K562 (cell line): ENCODE measurements around the gene ZNF48. TPM values are rescaled to one million over a fixed set of nuclear protein-coding genes. Genes with fewer than 3 reads are reported as not detected.
A peak's percentile ranks its signal among the peaks of the same experiment; 100 is the strongest.

Experiments used
- CHD4 ChIP-seq: fragments of 200-600 bp; sonication (generic); IDR thresholded peaks from 3 replicates; pipeline ENCODE4 v1.6.1; 2012; ENCODE audit warnings: low read depth, mild to moderate bottlenecking, mixed read lengths, low read length, inconsistent platforms; ENCODE audit not compliant: insufficient read depth, insufficient replicate concordance, poor library complexity, severe bottlenecking
- DDX20 ChIP-seq: fragments of 450-650 bp; IDR thresholded peaks from 2 replicates; pipeline ENCODE4 v1.6.1; 2016; ENCODE audit warnings: missing genetic modification characterization, low read depth, mild to moderate bottlenecking, missing compliant biosample characterization, moderate library complexity
- E2F3 ChIP-seq: fragments of 250-450 bp; sonication (Bioruptor Pico); IDR thresholded peaks from 2 replicates; pipeline ENCODE4 v1.4.0; 2020; ENCODE audit warnings: mild to moderate bottlenecking
- FIP1L1 ChIP-seq: fragments of 200-400 bp; formaldehyde crosslinking; IDR thresholded peaks from 2 replicates; pipeline ENCODE4 v1.6.1; 2018; ENCODE audit warnings: mild to moderate bottlenecking, low read depth, low read length; ENCODE audit not compliant: poor library complexity, severe bottlenecking
- FOXJ2 ChIP-seq: fragments of 200-800 bp; sonication (Bioruptor generic); IDR thresholded peaks from 2 replicates; pipeline ENCODE4 v1.6.1; 2016; ENCODE audit warnings: missing genetic modification characterization, missing compliant biosample characterization
- GABPA ChIP-seq: fragments of 200-800 bp; sonication (Bioruptor generic); conservative IDR thresholded peaks from 2 replicates; pipeline ENCODE4 v1.6.1; 2016; ENCODE audit warnings: low read depth, missing genetic modification characterization, missing compliant biosample characterization
- HNRNPL ChIP-seq: fragments of 200-400 bp; formaldehyde crosslinking; IDR thresholded peaks from 2 replicates; pipeline ENCODE4 v1.6.1; 2017; ENCODE audit warnings: low read depth, mild to moderate bottlenecking, low read length
- IFI16 ChIP-seq: fragments of 250-450 bp; sonication (Bioruptor Pico); IDR thresholded peaks from 2 replicates; pipeline ENCODE4 v2.1.2; 2022; ENCODE audit warnings: mild to moderate bottlenecking, inconsistent platforms
- KDM1A ChIP-seq, 2 experiments: fragments of 450-650 bp; IDR thresholded peaks; 2 replicates each; pipeline ENCODE4 v1.6.1; 2016; ENCODE audit warnings: mild to moderate bottlenecking in 2 of 2
- KLF10 ChIP-seq: fragments of 250-450 bp; sonication (Bioruptor Pico); IDR thresholded peaks from 2 replicates; pipeline ENCODE4 v1.6.1; 2021; ENCODE audit warnings: matching md5 sums
- MYC ChIP-seq, 2 experiments: fragments of 250-450 bp in 1 of 2; sonication (Bioruptor Pico) in 1 of 2; IDR thresholded peaks; 2 replicates each; pipeline versions ENCODE4 v1.5.1 to v1.6.1; 2012 to 2021; ENCODE audit warnings: low read depth in 2 of 2, borderline replicate concordance in 1 of 2, improper control_type of control experiment in 1 of 2, low read length in 1 of 2, mild to moderate bottlenecking in 1 of 2, moderate library complexity in 1 of 2
- NCOR1 ChIP-seq: fragments of 450-650 bp; IDR thresholded peaks from 2 replicates; pipeline ENCODE4 v1.6.1; 2016; ENCODE audit warnings: mild to moderate bottlenecking, moderate library complexity
- PHB ChIP-seq: fragments of 250-450 bp; sonication (Bioruptor Pico); IDR thresholded peaks from 2 replicates; pipeline ENCODE4 v1.5.0; 2021
- POLR2B ChIP-seq: fragments of 450-650 bp; IDR thresholded peaks from 2 replicates; pipeline ENCODE4 v1.6.1; 2018; ENCODE audit warnings: low read depth; ENCODE audit not compliant: partially characterized antibody
- TRIM28 ChIP-seq: fragments of 450-650 bp; IDR thresholded peaks from 2 replicates; pipeline ENCODE4 v1.6.1; 2017
- ZNF165 ChIP-seq: fragments of 250-450 bp; sonication (Bioruptor Pico); IDR thresholded peaks from 2 replicates; pipeline ENCODE4 v1.4.0; 2020; ENCODE audit warnings: borderline replicate concordance
- ZNF232 ChIP-seq: sonication (generic); formaldehyde crosslinking; IDR thresholded peaks from 2 replicates; pipeline ENCODE4 v1.8.0; 2022; ENCODE audit warnings: mild to moderate bottlenecking, missing genetic modification reagents
- ZNF57 ChIP-seq: fragments of 450-650 bp; formaldehyde crosslinking; IDR thresholded peaks from 2 replicates; pipeline ENCODE4 v1.4.0; 2020; ENCODE audit warnings: mild to moderate bottlenecking, moderate library complexity
- ZSCAN29 ChIP-seq: fragments of 450-650 bp; IDR thresholded peaks from 2 replicates; pipeline ENCODE4 v1.6.1; 2017
- polyA plus RNA-seq, 8 experiments: library from polyadenylated mRNA; depleted of rRNA in 4 of 8; stranded (reverse) in 5 of 8; unstranded in 3 of 8; fragments of >200 nt; fragmentation: Nextera tagmentation in 2 of 8; fragmentation: Illumina TruSeq in 1 of 8; extraction: Ambion mirVana in 2 of 8; extraction: Trizol in 1 of 8; gene quantifications; 2 replicates each; pipeline versions ENCODE4 v1.2.1 to v1.2.3, GENCODE V29; 2011 to 2014; ENCODE audit warnings: inconsistent platforms in 1 of 8, missing spikeins in 1 of 8
- total RNA-seq, 7 experiments: library from RNA; depleted of rRNA in 6 of 7; stranded (reverse); fragments of >200 nt in 6 of 7; fragmentation: Illumina TruSeq in 2 of 7; extraction: Trizol in 2 of 7; gene quantifications; 2 replicates each; pipeline versions ENCODE4 v1.2.1 to v1.2.3, GENCODE V29; 2011 to 2021; ENCODE audit warnings: low replicate concordance in 1 of 7
- TF ChIP-seq, protein P1 (sequence below): fragments of 250-450 bp; sonication (Bioruptor Pico); IDR thresholded peaks from 2 replicates; pipeline ENCODE4 v1.8.0; 2022; ENCODE audit warnings: moderate library complexity, mild to moderate bottlenecking, inconsistent platforms
- TF ChIP-seq, protein P2 (sequence below): sonication (generic); formaldehyde crosslinking; IDR thresholded peaks from 2 replicates; pipeline ENCODE4 v1.8.1; 2023; ENCODE audit warnings: mild to moderate bottlenecking, missing genetic modification reagents, moderate library complexity
- TF ChIP-seq, protein P3 (sequence below): sonication (generic); formaldehyde crosslinking; IDR thresholded peaks from 2 replicates; pipeline ENCODE4 v1.8.0; 2023; ENCODE audit warnings: mild to moderate bottlenecking, missing genetic modification reagents
- TF ChIP-seq, protein P4 (sequence below), 2 experiments: fragments of 250-450 bp in 1 of 2; fragments of 450-650 bp in 1 of 2; sonication (Bioruptor Pico) in 1 of 2; IDR thresholded peaks; 2 replicates each; pipeline versions ENCODE4 v1.6.1 to v1.8.0; 2016 to 2021; ENCODE audit warnings: mild to moderate bottlenecking in 2 of 2, moderate library complexity in 2 of 2, missing compliant biosample characterization in 1 of 2, missing genetic modification characterization in 1 of 2

The ZNF48 gene
- total and polyA plus RNA-seq, 9 of the 15 experiments (the other 6 are each of a cell fraction or from before 2014, with no cell fraction given), result 0.38 to 11.6 (median 4.7) TPM

DNA sequence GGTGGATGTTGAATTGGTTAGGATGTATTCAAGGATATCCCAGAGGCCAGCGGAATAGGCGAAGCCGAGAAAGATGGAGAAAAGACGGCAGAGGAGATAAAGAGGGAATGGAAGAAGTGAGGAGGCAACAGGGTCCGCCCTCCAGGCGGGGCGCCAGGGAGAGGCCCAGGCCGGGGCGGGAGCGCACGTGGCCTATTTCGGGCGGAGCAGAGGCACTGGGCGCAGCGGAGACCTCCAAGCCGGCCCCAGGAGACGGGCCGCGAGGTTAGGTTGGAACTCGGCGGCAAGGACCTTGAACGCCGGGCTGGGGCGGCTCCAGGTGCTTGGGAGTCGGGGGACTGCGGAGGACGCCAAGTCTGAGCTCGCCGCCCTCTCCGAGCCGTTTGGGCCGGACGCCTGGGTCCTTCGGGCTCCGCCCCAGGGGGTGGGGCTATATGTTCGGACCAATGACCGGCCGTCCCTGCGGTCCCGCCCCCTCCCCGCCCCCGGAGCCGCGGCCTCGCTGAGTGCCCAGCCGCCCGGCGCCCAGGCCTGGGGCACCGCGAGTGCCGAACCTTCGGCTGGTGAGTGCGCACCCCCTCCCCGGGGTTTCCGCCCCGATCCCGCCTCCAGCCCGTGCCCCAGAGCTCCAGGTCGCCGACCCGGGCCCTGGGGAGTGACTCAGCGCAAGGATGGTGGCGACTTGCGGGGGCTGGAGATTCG, 12.0 kb downstream of the ZNF48 start, which contains the start of gene ZNF771 (continued):
- TF ChIP-seq, protein P1, sequence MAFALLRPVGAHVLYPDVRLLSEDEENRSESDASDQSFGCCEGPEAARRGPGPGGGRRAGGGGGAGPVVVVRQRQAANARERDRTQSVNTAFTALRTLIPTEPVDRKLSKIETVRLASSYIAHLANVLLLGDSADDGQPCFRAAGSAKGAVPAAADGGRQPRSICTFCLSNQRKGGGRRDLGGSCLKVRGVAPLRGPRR (CRISPR knock-in tag), result no peak
- TF ChIP-seq ZNF57, result no peak
- TF ChIP-seq FOXJ2 (tag), result peak; percentile 19; the same call in 1 of the 2 replicates
- TF ChIP-seq DDX20 (tag), result no peak
- TF ChIP-seq, protein P2, sequence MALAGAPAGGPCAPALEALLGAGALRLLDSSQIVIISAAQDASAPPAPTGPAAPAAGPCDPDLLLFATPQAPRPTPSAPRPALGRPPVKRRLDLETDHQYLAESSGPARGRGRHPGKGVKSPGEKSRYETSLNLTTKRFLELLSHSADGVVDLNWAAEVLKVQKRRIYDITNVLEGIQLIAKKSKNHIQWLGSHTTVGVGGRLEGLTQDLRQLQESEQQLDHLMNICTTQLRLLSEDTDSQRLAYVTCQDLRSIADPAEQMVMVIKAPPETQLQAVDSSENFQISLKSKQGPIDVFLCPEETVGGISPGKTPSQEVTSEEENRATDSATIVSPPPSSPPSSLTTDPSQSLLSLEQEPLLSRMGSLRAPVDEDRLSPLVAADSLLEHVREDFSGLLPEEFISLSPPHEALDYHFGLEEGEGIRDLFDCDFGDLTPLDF (CRISPR knock-in tag), result no peak
- no peak for TF ChIP-seq E2F3 (CRISPR knock-in tag)
- TF ChIP-seq KLF10 (CRISPR knock-in tag), result no peak
- TF ChIP-seq, protein P3, sequence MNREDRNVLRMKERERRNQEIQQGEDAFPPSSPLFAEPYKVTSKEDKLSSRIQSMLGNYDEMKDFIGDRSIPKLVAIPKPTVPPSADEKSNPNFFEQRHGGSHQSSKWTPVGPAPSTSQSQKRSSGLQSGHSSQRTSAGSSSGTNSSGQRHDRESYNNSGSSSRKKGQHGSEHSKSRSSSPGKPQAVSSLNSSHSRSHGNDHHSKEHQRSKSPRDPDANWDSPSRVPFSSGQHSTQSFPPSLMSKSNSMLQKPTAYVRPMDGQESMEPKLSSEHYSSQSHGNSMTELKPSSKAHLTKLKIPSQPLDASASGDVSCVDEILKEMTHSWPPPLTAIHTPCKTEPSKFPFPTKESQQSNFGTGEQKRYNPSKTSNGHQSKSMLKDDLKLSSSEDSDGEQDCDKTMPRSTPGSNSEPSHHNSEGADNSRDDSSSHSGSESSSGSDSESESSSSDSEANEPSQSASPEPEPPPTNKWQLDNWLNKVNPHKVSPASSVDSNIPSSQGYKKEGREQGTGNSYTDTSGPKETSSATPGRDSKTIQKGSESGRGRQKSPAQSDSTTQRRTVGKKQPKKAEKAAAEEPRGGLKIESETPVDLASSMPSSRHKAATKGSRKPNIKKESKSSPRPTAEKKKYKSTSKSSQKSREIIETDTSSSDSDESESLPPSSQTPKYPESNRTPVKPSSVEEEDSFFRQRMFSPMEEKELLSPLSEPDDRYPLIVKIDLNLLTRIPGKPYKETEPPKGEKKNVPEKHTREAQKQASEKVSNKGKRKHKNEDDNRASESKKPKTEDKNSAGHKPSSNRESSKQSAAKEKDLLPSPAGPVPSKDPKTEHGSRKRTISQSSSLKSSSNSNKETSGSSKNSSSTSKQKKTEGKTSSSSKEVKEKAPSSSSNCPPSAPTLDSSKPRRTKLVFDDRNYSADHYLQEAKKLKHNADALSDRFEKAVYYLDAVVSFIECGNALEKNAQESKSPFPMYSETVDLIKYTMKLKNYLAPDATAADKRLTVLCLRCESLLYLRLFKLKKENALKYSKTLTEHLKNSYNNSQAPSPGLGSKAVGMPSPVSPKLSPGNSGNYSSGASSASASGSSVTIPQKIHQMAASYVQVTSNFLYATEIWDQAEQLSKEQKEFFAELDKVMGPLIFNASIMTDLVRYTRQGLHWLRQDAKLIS (CRISPR knock-in tag), result no peak
- no peak for TF ChIP-seq TRIM28
- TF ChIP-seq PHB (CRISPR knock-in tag), result no peak
- TF ChIP-seq ZNF232 (CRISPR knock-in tag), result no peak
- TF ChIP-seq, protein P4, sequence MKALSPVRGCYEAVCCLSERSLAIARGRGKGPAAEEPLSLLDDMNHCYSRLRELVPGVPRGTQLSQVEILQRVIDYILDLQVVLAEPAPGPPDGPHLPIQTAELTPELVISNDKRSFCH (CRISPR knock-in tag; IDR thresholded peaks at IDR 0.05), result no peak
- TF ChIP-seq, protein P4 (tag; IDR thresholded peaks at IDR 0.05), result no peak
- peak; percentile 75 for TF ChIP-seq HNRNPL
- no peak for TF ChIP-seq IFI16 (CRISPR knock-in tag)
- TF ChIP-seq NCOR1, result no peak
- TF ChIP-seq ZSCAN29, result no peak
- TF ChIP-seq ZNF165, result no peak
- no peak for TF ChIP-seq GABPA
- no peak for TF ChIP-seq KDM1A (IDR thresholded peaks at IDR 0.05)
- TF ChIP-seq POLR2B, result no peak
- no peak for TF ChIP-seq CHD4
- peak; percentile 97 for TF ChIP-seq MYC (IDR thresholded peaks at IDR 0.05; ENCODE audit: low read depth, low read length)
- peak; percentile 97 for TF ChIP-seq MYC (CRISPR knock-in tag; IDR thresholded peaks at IDR 0.05; ENCODE audit: borderline replicate concordance, low read depth)
- no peak for TF ChIP-seq FIP1L1
